Measurements from ENCODE around the gene IL1RAPL1.

GRCh38 chrX:28922106-28922505 is 334.9 kb downstream of the IL1RAPL1 start:
- TF ChIP-seq EP300 (IDR thresholded peaks at IDR 0.05; ENCODE audit: borderline replicate concordance in 1 of 2, low read depth in 1 of 2, low read length in 1 of 2): no peak
- no peak for TF ChIP-seq POLR2AphosphoS5 (IDR thresholded peaks at IDR 0.05; ENCODE audit: low read depth, low read length)
- TF ChIP-seq CTCF (IDR thresholded peaks at IDR 0.05): no peak
- TF ChIP-seq FOSL2 (IDR thresholded peaks at IDR 0.05; ENCODE audit: borderline replicate concordance, low read depth): no peak
- no peak for TF ChIP-seq TEAD4 (IDR thresholded peaks at IDR 0.05; ENCODE audit: borderline replicate concordance, insufficient read depth)
- TF ChIP-seq USF2 (IDR thresholded peaks at IDR 0.05; ENCODE audit: borderline replicate concordance, low read depth, low read length): no peak

Data from SK-N-SH (cell line).